Measurements from ENCODE around the gene BAIAP2L1. TPM values are rescaled to one million over a fixed set of nuclear protein-coding genes. Genes with fewer than 3 reads are reported as not detected.
"Not testable (repeated sequence)": the region's sequence is repeated elsewhere in the genome, so short reads cannot be mapped to it uniquely, and the experiment has no call there.

The BAIAP2L1 gene
- total and polyA plus RNA-seq, 2 of the 8 experiments (the other 6 are each of a cell fraction or from before 2014, with no cell fraction given) = 19.2 to 42.9 TPM

- no peak for TF ChIP-seq CREB1 (IDR thresholded peaks at IDR 0.05)
- TF ChIP-seq ASH2L (IDR thresholded peaks at IDR 0.05; ENCODE audit: low read length) = no peak
Observed at GRCh38 chr7:98409843-98410242, 9.0 kb upstream of the BAIAP2L1 start (continued).

DNA sequence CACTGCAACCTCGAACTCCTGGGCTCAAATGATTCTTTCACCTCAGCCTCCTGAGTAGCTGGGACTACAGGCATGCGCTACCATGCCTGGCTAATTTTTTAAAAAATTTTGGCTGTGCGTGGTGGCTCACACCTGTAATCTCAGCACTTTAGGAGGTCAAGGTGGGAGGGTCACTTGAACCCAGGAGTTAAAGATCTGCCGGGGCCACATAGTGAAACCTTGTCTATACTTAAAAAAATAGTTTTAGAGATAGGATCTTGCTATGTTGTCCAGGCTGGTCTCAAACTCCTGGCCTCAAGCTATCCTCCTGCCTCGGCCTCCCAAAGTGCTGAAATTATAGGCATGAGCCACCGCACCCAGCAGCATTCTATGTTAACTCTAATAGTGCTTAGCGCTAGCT lies 7.3 kb upstream of the BAIAP2L1 start:
- H3K56ac ChIP-seq (replicated peaks; ENCODE audit: insufficient read length, low read depth, low read length); H3K14ac ChIP-seq (ENCODE audit: insufficient read length); H2BK15ac ChIP-seq (ENCODE audit: low read length); H2BK12ac ChIP-seq (ENCODE audit: low read depth, low read length); H4K8ac ChIP-seq (ENCODE audit: extremely low read depth, insufficient read depth, low read length); H3K4me1 ChIP-seq (replicated peaks in 1 of 4; ENCODE audit: control insufficient read depth in 3 of 4, insufficient read depth in 4 of 4, low read length in 3 of 4); H3K79me2 ChIP-seq (ENCODE audit: control insufficient read depth in 1 of 2, insufficient read depth in 2 of 2, low read length in 2 of 2); H2BK20ac ChIP-seq (ENCODE audit: low read length); H3K9ac ChIP-seq (replicated peaks in 1 of 4; ENCODE audit: extremely low read depth in 1 of 4, low read depth in 3 of 4, low read length in 3 of 4); H3K27ac ChIP-seq (ENCODE audit: low read depth, low read length); H4K20me1 ChIP-seq (replicated peaks in 1 of 2; ENCODE audit: control insufficient read depth in 1 of 2, insufficient read depth in 2 of 2, low read length in 2 of 2); H3K4ac ChIP-seq (replicated peaks; ENCODE audit: insufficient read length, low read depth, low read length); H3K79me1 ChIP-seq (ENCODE audit: low read depth, low read length); H3K27me3 ChIP-seq (replicated peaks in 1 of 4; ENCODE audit: control insufficient read depth in 3 of 4, extremely low read depth in 1 of 4, insufficient read depth in 3 of 4, low read length in 3 of 4); H3K23me2 ChIP-seq (ENCODE audit: low read depth, low read length); H3K23ac ChIP-seq (ENCODE audit: insufficient read length); H3K36me3 ChIP-seq (ENCODE audit: control insufficient read depth in 2 of 4, insufficient read depth in 4 of 4, low read length in 3 of 4); H4K5ac ChIP-seq (ENCODE audit: insufficient read length, low read depth, low read length); DNase-seq (ENCODE audit: low read depth in 1 of 2, low spot score in 2 of 2); H3K9me3 ChIP-seq (ENCODE audit: insufficient read depth in 2 of 2, low read depth in 1 of 2, low read length in 1 of 2); FAIRE-seq; H3K18ac ChIP-seq (ENCODE audit: extremely low read depth, low read length); H3K4me3 ChIP-seq (ENCODE audit: extremely low read depth in 1 of 4, insufficient read depth in 2 of 4, low read depth in 3 of 4, low read length in 4 of 4); H4K91ac ChIP-seq (replicated peaks; ENCODE audit: insufficient read length, low read length); H2BK5ac ChIP-seq (ENCODE audit: low read depth, low read length); H2BK120ac ChIP-seq (replicated peaks; ENCODE audit: low read depth, low read length); H3K4me2 ChIP-seq (ENCODE audit: insufficient read depth in 1 of 2, low read depth in 2 of 2, low read length in 2 of 2); H2AFZ ChIP-seq (ENCODE audit: low read length); H2AK5ac ChIP-seq (ENCODE audit: low read depth, low read length): not testable (repeated sequence)
- ChIA-PET POLR2A (ENCODE audit: partially characterized antibody) (interaction anchor here (0.6 kb wide), 1 partner anchor 324 kb away, joined by 4 read pairs; no protein-coding TSS in a partner anchor), CTCF (ENCODE audit: partially characterized antibody) (interaction anchor here (0.7 to 2.0 kb wide), 4 partner anchors 9 to 13 kb away, joined by 3 to 6 read pairs (median 3); no protein-coding TSS in a partner anchor)
- 91% methylated on average over 7 of the region's 7 CpGs; no CpG with 5 or more reads in 1 of the 2 experiments for WGBS, 2 experiments (ENCODE audit: extremely low coverage in 1 of 2, insufficient coverage in 1 of 2, insufficient read length in 1 of 2, insufficient replicate concordance in 2 of 2, low coverage in 1 of 2, low lambda C conversion rate in 2 of 2, missing lambda C conversion rate in 1 of 2)
